Keratinocyte (primary cell): Measurements from ENCODE around the gene BANK1. TPM values are rescaled to one million over a fixed set of nuclear protein-coding genes. Genes with fewer than 3 reads are reported as not detected.

Experiments
- DNase-seq: peaks from one replicate; pipeline ENCODE4 v3.0.0-alpha.2; 2011; ENCODE audit warnings: low read depth, missing footprints, low spot score
- FAIRE-seq: peaks from 2 replicates; lab custom pipeline; 2011; peaks lifted over from hg19 to GRCh38; lab: Jason Lieb, UNC
- H2AFZ ChIP-seq: 2 replicates; pipeline ENCODE4 v1.6.0; 2012; ENCODE audit warnings: low read length, control low read depth, inconsistent platforms; ENCODE audit not compliant: control insufficient read depth
- H3K27ac ChIP-seq: 2 replicates; pipeline ENCODE4 v1.5.1; 2011; ENCODE audit warnings: low read length; ENCODE audit not compliant: control insufficient read depth, insufficient read depth
- H3K27me3 ChIP-seq: 3 replicates; pipeline ENCODE4 v1.6.0; 2011; ENCODE audit warnings: low read length; ENCODE audit not compliant: control insufficient read depth, insufficient read depth; ENCODE audit errors: extremely low read depth
- H3K36me3 ChIP-seq, 2 experiments: 2 replicates in 1 of 2; 3 replicates in 1 of 2; pipeline ENCODE4 v1.5.1; 2011; ENCODE audit warnings: low read length in 2 of 2, mild to moderate bottlenecking in 1 of 2; ENCODE audit not compliant: control insufficient read depth in 2 of 2, insufficient read depth in 2 of 2; ENCODE audit errors: extremely low read depth in 1 of 2
- H3K4me1 ChIP-seq: 3 replicates; pipeline ENCODE4 v1.5.1; 2011; ENCODE audit warnings: low read length; ENCODE audit not compliant: control insufficient read depth, insufficient read depth; ENCODE audit errors: extremely low read depth
- H3K4me2 ChIP-seq: 3 replicates; pipeline ENCODE4 v1.6.0; 2011; ENCODE audit warnings: low read depth, low read length; ENCODE audit not compliant: control insufficient read depth, insufficient read depth; ENCODE audit errors: extremely low read depth
- H3K4me3 ChIP-seq, 3 experiments: fragments of 200-600 bp in 1 of 3; sonication (generic) in 1 of 3; 2 replicates in 2 of 3; 3 replicates in 1 of 3; pipeline ENCODE4 v1.5.1; 2011 to 2016; ENCODE audit warnings: low read length in 3 of 3, mild to moderate bottlenecking in 3 of 3, control low read depth in 2 of 3, inconsistent platforms in 1 of 3, low read depth in 1 of 3, mixed read lengths in 1 of 3, mixed run types in 1 of 3, moderate library complexity in 1 of 3; ENCODE audit not compliant: control insufficient read depth in 2 of 3, insufficient read depth in 2 of 3; ENCODE audit errors: extremely low read depth in 1 of 3
- H3K79me2 ChIP-seq: 2 replicates; pipeline ENCODE4 v1.6.0; 2012; ENCODE audit warnings: low read length; ENCODE audit not compliant: control insufficient read depth, insufficient read depth
- H3K9ac ChIP-seq: 3 replicates; pipeline ENCODE4 v1.6.0; 2011; ENCODE audit warnings: low read length; ENCODE audit not compliant: control insufficient read depth, insufficient read depth; ENCODE audit errors: extremely low read depth
- H3K9me1 ChIP-seq: 3 replicates; pipeline ENCODE4 v1.6.0; 2011; ENCODE audit warnings: low read length; ENCODE audit not compliant: control insufficient read depth, insufficient read depth; ENCODE audit errors: extremely low read depth
- H3K9me3 ChIP-seq: 2 replicates; pipeline ENCODE4 v1.5.1; 2012; ENCODE audit warnings: low read depth, low read length; ENCODE audit not compliant: control insufficient read depth
- H4K20me1 ChIP-seq: 3 replicates; pipeline ENCODE4 v1.6.0; 2011; ENCODE audit warnings: low read length; ENCODE audit not compliant: control insufficient read depth, insufficient read depth; ENCODE audit errors: extremely low read depth
- EZH2 ChIP-seq: IDR thresholded peaks from one replicate; pipeline ENCODE4 v1.6.1; 2012; ENCODE audit warnings: inconsistent platforms, mild to moderate bottlenecking, low read length, moderate library complexity
- dilution Hi-C: fragments of 300-500 bp; cut with MboI; formaldehyde crosslinking; loops from one replicate; pipeline ENCODE4 v1.7.0; 2020; ENCODE audit warnings: low sequenced_read_pairs; ENCODE audit not compliant: extremely low pct_ligation_motif_present
- polyA plus RNA-seq, 5 experiments: library from polyadenylated mRNA; depleted of rRNA in 3 of 5; stranded (reverse) in 3 of 5; stranded (forward) in 1 of 5; unstranded in 1 of 5; fragments of >200 nt; gene quantifications; 1 replicate in 1 of 5; 2 replicates in 3 of 5; 3 replicates in 1 of 5; pipeline versions ENCODE4 v1.2.1 to v1.2.3, GENCODE V29; 2011 to 2012; ENCODE audit warnings: missing spikeins in 2 of 5, low read depth in 1 of 5, low replicate concordance in 1 of 5
- TF ChIP-seq, protein P1 (sequence below), 3 experiments: IDR thresholded peaks in 1 of 3; conservative IDR thresholded peaks in 1 of 3; optimal IDR thresholded peaks in 1 of 3; 2 replicates in 2 of 3; 3 replicates in 1 of 3; pipeline versions ENCODE3 to v1.5.1; 2011; ENCODE audit warnings: low read length in 3 of 3, mild to moderate bottlenecking in 3 of 3, moderate library complexity in 2 of 3, control low read depth in 1 of 3, inconsistent platforms in 1 of 3; ENCODE audit not compliant: insufficient read depth in 2 of 3; ENCODE audit errors: extremely low read depth in 1 of 3

Gene BANK1
- polyA plus RNA-seq, 1 donor (not counting 4 experiments of a cell fraction or from before 2014, with no cell fraction given), result 0.25 TPM

DNA sequence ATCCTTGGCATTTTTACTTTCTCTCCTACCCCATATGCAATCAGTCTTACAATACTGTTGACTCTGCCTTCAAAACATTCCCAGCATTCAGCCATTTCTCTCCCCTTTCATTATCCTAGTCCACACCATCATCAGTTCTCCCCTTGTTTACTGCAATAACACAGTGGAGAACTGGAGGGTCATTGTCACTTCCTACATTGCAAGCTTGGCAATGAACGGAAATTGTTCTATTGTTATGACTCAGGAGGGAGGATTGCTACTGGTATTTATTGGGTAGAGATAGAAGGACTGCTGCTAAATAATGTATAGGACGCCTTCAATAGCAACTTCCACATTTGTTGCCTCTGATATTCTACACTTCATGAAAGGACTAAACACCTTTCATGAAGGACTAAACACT lies 231.8 kb downstream of the BANK1 start:
- dilution Hi-C loops, result no loop called here
- Histone ChIP-seq H3K27ac (no peak overlapping the region), H3K36me3 (no peaks in the 10 kb centered on the region), H3K9ac (no peak overlapping the region), H3K27me3 (no peaks in the 10 kb centered on the region), H4K20me1 (no peaks in the 10 kb centered on the region), H2AFZ (no peak overlapping the region), H3K4me2 (no peak overlapping the region), H3K4me3 (no peak overlapping the region), H3K4me1 (no peaks in the 10 kb centered on the region), H3K79me2 (no peaks in the 10 kb centered on the region), H3K9me1 (no peaks in the 10 kb centered on the region), H3K9me3 (no peaks in the 10 kb centered on the region)
- DNase-seq, result no peak
- FAIRE-seq, result no peak
- TF ChIP-seq, protein P1, sequence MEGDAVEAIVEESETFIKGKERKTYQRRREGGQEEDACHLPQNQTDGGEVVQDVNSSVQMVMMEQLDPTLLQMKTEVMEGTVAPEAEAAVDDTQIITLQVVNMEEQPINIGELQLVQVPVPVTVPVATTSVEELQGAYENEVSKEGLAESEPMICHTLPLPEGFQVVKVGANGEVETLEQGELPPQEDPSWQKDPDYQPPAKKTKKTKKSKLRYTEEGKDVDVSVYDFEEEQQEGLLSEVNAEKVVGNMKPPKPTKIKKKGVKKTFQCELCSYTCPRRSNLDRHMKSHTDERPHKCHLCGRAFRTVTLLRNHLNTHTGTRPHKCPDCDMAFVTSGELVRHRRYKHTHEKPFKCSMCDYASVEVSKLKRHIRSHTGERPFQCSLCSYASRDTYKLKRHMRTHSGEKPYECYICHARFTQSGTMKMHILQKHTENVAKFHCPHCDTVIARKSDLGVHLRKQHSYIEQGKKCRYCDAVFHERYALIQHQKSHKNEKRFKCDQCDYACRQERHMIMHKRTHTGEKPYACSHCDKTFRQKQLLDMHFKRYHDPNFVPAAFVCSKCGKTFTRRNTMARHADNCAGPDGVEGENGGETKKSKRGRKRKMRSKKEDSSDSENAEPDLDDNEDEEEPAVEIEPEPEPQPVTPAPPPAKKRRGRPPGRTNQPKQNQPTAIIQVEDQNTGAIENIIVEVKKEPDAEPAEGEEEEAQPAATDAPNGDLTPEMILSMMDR (optimal IDR thresholded peaks at IDR 0.05 in 1 of 3, IDR thresholded peaks at IDR 0.05 in 1 of 3, conservative IDR thresholded peaks at IDR 0.05 in 1 of 3; ENCODE audit: extremely low read depth in 1 of 3, insufficient read depth in 2 of 3, low read length in 3 of 3), result no peak
- no peak for TF ChIP-seq EZH2

DNA sequence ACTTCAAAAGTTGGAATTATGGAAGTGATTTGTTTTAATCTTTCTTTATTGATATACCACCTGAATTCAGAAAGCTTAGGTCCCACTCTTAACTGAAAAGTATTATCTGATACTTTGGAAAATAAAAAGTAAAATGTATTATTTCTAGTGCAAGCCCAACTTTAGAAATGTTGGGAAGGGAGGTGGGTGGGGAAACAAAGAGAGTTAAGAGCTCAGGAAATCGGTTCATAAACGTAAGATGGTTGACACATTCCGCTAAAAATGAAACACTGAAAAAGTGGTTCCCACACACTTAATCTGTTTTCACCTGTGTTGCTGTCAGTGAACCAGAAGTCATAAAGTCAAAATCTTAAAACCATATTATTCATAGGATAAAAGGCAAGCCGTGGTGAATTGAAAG lies 237.4 kb downstream of the BANK1 start:
- DNase-seq (no peak), FAIRE-seq (no peak)
- no peak overlapping the region for H3K4me2 ChIP-seq
- no peaks in the 10 kb centered on the region for H3K27me3 ChIP-seq
- no peak overlapping the region for H2AFZ ChIP-seq
- no peak overlapping the region for H3K27ac ChIP-seq
- no peaks in the 10 kb centered on the region for H3K79me2 ChIP-seq
- H3K4me3 ChIP-seq, result no peak overlapping the region
- H4K20me1 ChIP-seq, result no peaks in the 10 kb centered on the region
- no peaks in the 10 kb centered on the region for H3K9me3 ChIP-seq
- no peak overlapping the region for H3K9ac ChIP-seq
- no peaks in the 10 kb centered on the region for H3K9me1 ChIP-seq
- no peak for TF ChIP-seq EZH2
- TF ChIP-seq, protein P1 (optimal IDR thresholded peaks at IDR 0.05 in 1 of 3, IDR thresholded peaks at IDR 0.05 in 1 of 3, conservative IDR thresholded peaks at IDR 0.05 in 1 of 3; ENCODE audit: extremely low read depth in 1 of 3, insufficient read depth in 2 of 3, low read length in 3 of 3), result no peak
- H3K36me3 ChIP-seq, result no peaks in the 10 kb centered on the region
- no peaks in the 10 kb centered on the region for H3K4me1 ChIP-seq
- dilution Hi-C loops, result no loop called here
